HFF-Myc (cell line): ENCODE measurements around the gene NDUFB10.
"Not testable (repeated sequence)": the region's sequence is repeated elsewhere in the genome, so short reads cannot be mapped to it uniquely, and the experiment has no call there.

Experiments
- DNase-seq: peaks from one replicate; pipeline ENCODE4 v3.0.0-alpha.2; 2011; ENCODE audit warnings: low read depth; ENCODE audit errors: extremely low read depth
- H3K4me3 ChIP-seq: replicated peaks from 2 replicates; pipeline ENCODE4 v1.5.1; 2011; ENCODE audit warnings: low read depth, mild to moderate bottlenecking, control low read depth, low read length
- CTCF ChIP-seq: IDR thresholded peaks from 2 replicates; pipeline ENCODE4 v1.5.1; 2012; ENCODE audit warnings: mild to moderate bottlenecking, low read depth, low read length, control low read depth; ENCODE audit errors: missing control alignments

The NDUFB10 gene

GRCh38 chr16:1919327-1919998 lies 39.9 kb upstream of the NDUFB10 start:
- no peak overlapping the region for H3K4me3 ChIP-seq
- DNase-seq, result no peak
- no peak for TF ChIP-seq CTCF

DNA sequence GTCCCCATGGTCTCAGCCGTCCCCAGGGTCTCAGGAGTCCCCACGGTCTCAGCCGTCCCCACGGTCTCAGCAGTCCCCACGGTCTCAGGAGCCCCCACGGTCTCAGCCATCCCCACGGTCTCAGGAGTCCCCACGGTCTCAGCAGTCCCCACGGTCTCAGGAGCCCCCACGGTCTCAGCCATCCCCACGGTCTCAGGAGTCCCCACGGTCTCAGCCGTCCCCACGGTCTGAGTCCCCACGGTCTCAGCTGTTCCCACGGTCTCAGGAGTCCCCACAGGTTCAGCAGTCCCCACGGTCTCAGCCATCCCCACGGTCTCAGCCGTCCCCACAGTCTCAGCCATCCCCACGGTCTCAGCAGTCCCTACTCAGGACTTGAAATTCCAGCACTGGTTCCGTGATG lies 39.2 kb upstream of the NDUFB10 start:
- H3K4me3 ChIP-seq, DNase-seq: not testable (repeated sequence)

- no peak for DNase-seq
- no peak for TF ChIP-seq CTCF
- H3K4me3 ChIP-seq, result no peak overlapping the region
These were observed 38.6 kb upstream of the NDUFB10 start for GRCh38 chr16:1920727-1921171.

- no peak for DNase-seq
- no peak for TF ChIP-seq CTCF
- H3K4me3 ChIP-seq, result no peak overlapping the region
These were observed 37.0 kb upstream of the NDUFB10 start for GRCh38 chr16:1922357-1922756.

DNA sequence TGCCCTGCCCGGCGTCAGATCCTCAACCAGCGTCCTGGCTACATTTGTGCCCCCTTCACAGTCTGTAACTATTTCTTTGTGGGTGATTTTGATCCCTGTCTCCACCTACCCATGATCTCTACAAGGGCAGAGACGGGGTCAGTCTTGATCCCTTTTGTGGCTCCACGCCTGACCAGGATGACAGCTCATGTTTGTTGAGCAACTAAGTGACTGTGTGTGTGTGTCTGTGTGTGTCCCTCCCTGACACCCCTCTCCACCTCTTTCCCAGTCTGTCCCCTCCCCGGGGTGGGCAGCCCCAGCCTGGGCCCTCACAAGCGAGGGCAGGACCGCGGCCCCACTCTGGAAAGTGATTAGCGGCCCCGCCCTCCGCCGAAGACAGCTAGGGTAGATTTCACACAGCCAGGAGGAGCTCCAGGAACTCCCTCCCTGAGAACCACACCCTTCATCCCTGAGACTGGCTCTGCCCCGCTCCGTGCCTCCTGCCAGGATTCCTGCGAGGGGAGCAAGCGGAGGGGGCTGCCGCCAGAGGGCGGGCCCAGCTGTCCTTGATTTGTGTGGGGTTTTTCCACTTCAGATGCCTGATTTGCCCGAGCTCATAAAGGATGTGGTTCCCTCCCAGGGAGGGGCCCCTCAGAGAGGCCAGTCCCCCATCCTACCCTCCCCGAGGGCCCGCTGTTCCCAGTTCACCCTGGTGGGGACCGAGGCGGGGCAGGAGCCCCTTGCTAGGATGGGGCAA lies 35.9 kb upstream of the NDUFB10 start:
- DNase-seq, result peak; percentile 66
- TF ChIP-seq CTCF, result peak; percentile 66
- no peak overlapping the region for H3K4me3 ChIP-seq

GRCh38 chr16:1924095-1924494 lies 35.2 kb upstream of the NDUFB10 start:
- no peak for TF ChIP-seq CTCF
- H3K4me3 ChIP-seq, result no peak overlapping the region
- no peak for DNase-seq

- TF ChIP-seq CTCF, result no peak
- no peak overlapping the region for H3K4me3 ChIP-seq
- no peak for DNase-seq
These were observed 33.1 kb upstream of the NDUFB10 start for GRCh38 chr16:1926271-1926670.
